Measurements from ENCODE around the gene CKMT1A. TPM values are rescaled to one million over a fixed set of nuclear protein-coding genes. Genes with fewer than 3 reads are reported as not detected.
"Not testable (repeated sequence)": the region's sequence is repeated elsewhere in the genome, so short reads cannot be mapped to it uniquely, and the experiment has no call there.

CKMT1A gene
- total RNA-seq, 1 donor from 2014 or later, result 4.0 TPM

GRCh38 chr15:43702174-43702573, 8.5 kb downstream of the CKMT1A start:
- Mint-ChIP-seq H3K27me3 (peaks cover 30% of the 10 kb centered on the region), H3K27ac (no peak overlapping the region), H3K9me3 (ENCODE audit: low read depth) (no peaks in the 10 kb centered on the region), H3K4me3 (ENCODE audit: low read depth) (no peak overlapping the region), H3K36me3 (ENCODE audit: insufficient read depth) (no peaks in the 10 kb centered on the region), H3K4me1 (ENCODE audit: low read depth) (no peaks in the 10 kb centered on the region)
- no peak for DNase-seq (ENCODE audit: low spot score, unreplicated experiment)
- TF ChIP-seq, protein P1, sequence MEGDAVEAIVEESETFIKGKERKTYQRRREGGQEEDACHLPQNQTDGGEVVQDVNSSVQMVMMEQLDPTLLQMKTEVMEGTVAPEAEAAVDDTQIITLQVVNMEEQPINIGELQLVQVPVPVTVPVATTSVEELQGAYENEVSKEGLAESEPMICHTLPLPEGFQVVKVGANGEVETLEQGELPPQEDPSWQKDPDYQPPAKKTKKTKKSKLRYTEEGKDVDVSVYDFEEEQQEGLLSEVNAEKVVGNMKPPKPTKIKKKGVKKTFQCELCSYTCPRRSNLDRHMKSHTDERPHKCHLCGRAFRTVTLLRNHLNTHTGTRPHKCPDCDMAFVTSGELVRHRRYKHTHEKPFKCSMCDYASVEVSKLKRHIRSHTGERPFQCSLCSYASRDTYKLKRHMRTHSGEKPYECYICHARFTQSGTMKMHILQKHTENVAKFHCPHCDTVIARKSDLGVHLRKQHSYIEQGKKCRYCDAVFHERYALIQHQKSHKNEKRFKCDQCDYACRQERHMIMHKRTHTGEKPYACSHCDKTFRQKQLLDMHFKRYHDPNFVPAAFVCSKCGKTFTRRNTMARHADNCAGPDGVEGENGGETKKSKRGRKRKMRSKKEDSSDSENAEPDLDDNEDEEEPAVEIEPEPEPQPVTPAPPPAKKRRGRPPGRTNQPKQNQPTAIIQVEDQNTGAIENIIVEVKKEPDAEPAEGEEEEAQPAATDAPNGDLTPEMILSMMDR (IDR thresholded peaks at IDR 0.05; ENCODE audit: unreplicated experiment), result no peak

DNA sequence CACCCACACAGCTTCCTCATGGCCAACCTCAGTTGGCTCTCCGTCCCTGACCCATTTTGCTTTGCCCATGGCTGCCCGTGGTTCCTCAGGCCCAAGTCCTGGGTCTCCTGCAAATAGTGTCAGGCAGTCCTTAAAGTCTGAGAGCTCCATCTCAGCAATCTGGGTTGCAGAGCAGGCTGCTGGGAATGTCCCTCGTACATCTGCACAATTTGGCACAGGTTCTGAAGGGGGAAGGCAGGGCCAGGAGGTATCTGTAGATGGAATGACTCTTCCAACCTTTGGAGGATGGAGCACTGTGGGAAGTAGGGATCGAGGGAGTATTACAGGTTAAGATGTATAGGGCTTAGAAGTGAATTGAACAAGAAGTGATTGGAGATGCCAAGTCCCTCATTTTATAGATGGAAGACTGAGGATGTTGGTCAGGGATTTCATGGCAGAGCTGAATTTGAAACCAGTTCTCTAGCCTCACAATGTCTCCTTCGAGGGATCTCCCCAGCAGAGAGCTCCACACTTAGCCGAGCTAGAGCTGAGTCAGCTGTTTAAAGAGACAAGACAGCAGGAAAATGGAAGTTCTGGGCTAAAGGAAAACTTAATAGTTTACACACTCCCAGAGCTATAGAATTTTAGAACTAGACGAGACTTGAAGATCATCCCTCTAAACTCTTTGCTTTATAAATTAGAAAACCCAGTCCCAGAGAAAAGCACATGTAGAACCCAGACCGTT, 9.2 kb downstream of the CKMT1A start:
- H3K4me3 Mint-ChIP-seq (ENCODE audit: low read depth), result no peak overlapping the region
- H3K4me1 Mint-ChIP-seq (ENCODE audit: low read depth), result no peaks in the 10 kb centered on the region
- H3K9me3 Mint-ChIP-seq (ENCODE audit: low read depth), result no peaks in the 10 kb centered on the region
- no peaks in the 10 kb centered on the region for H3K36me3 Mint-ChIP-seq (ENCODE audit: insufficient read depth)
- TF ChIP-seq, protein P1 (IDR thresholded peaks at IDR 0.05; ENCODE audit: unreplicated experiment), result no peak
- H3K27ac Mint-ChIP-seq, result no peak overlapping the region
- H3K27me3 Mint-ChIP-seq, result peaks cover 23% of the 10 kb centered on the region
- DNase-seq (ENCODE audit: low spot score, unreplicated experiment), result no peak

- not testable (repeated sequence) for DNase-seq (ENCODE audit: low spot score, unreplicated experiment); H3K36me3 Mint-ChIP-seq (ENCODE audit: insufficient read depth); H3K4me1 Mint-ChIP-seq (ENCODE audit: low read depth); H3K9me3 Mint-ChIP-seq (ENCODE audit: low read depth); H3K27me3 Mint-ChIP-seq; H3K4me3 Mint-ChIP-seq (ENCODE audit: low read depth); H3K27ac Mint-ChIP-seq
Measured at GRCh38 chr15:43710431-43711131, 16.9 kb downstream of the CKMT1A start.

GRCh38 chr15:43723151-43723550, 29.5 kb downstream of the CKMT1A start:
- TF ChIP-seq, protein P1 (IDR thresholded peaks at IDR 0.05; ENCODE audit: unreplicated experiment), result no peak
- Mint-ChIP-seq H3K4me3 (ENCODE audit: low read depth) (no peak overlapping the region), H3K27me3 (peaks cover 10% of the 10 kb centered on the region), H3K9me3 (ENCODE audit: low read depth) (no peaks in the 10 kb centered on the region), H3K36me3 (ENCODE audit: insufficient read depth) (no peaks in the 10 kb centered on the region), H3K27ac (no peak overlapping the region), H3K4me1 (ENCODE audit: low read depth) (no peaks in the 10 kb centered on the region)
- no peak for DNase-seq (ENCODE audit: low spot score, unreplicated experiment)

GRCh38 chr15:43726306-43726705, 32.6 kb downstream of the CKMT1A start:
- DNase-seq (ENCODE audit: low spot score, unreplicated experiment); H3K9me3 Mint-ChIP-seq (ENCODE audit: low read depth); H3K27ac Mint-ChIP-seq: not testable (repeated sequence)

GRCh38 chr15:43728053-43728725, 34.5 kb downstream of the CKMT1A start:
- not testable (repeated sequence) for H3K36me3 Mint-ChIP-seq (ENCODE audit: insufficient read depth); H3K27ac Mint-ChIP-seq; H3K4me1 Mint-ChIP-seq (ENCODE audit: low read depth)

More at GRCh38 chr15:43726306-43726705, 32.6 kb downstream of the CKMT1A start:
- peaks cover 10% of the 10 kb centered on the region for H3K27me3 Mint-ChIP-seq
- H3K4me1 Mint-ChIP-seq (ENCODE audit: low read depth); H3K36me3 Mint-ChIP-seq (ENCODE audit: insufficient read depth); H3K4me3 Mint-ChIP-seq (ENCODE audit: low read depth): not testable (repeated sequence)

More at GRCh38 chr15:43728053-43728725, 34.5 kb downstream of the CKMT1A start:
- peaks cover 14% of the 10 kb centered on the region for H3K27me3 Mint-ChIP-seq
- not testable (repeated sequence) for DNase-seq (ENCODE audit: low spot score, unreplicated experiment); H3K9me3 Mint-ChIP-seq (ENCODE audit: low read depth); H3K4me3 Mint-ChIP-seq (ENCODE audit: low read depth)
